ENCODE data around the gene TMEM163. TPM values are rescaled to one million over a fixed set of nuclear protein-coding genes. Genes with fewer than 3 reads are reported as not detected.

TMEM163 gene
- total and polyA plus RNA-seq, 2 donors (not counting 3 experiments of a cell fraction or from before 2014, with no cell fraction given), result 1.0 to 2.8 TPM

DNA sequence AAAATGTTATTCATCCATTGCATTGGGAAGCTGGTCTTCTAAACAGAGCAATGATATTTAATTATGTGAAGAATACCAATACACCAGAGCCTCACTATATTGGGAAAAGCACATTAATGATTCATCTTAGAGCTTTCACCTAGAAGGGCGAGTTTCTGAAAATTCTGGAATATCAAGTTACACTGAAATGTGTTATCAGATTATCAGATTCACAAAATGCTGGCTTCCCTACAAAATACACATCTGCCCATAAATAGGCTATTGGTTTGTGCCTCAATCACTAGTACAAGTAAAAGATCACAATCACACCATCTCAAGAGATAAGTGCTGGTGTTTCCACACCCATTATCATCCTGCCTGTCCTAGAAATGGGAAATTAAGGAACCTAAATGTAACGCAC lies 200.7 kb downstream of the TMEM163 start:
- BruUV-seq (replicated peaks), result no TSS peak
- no peaks in the 10 kb centered on the region for H3K9me3 ChIP-seq (replicated peaks; ENCODE audit: control insufficient read depth, insufficient read depth, low read length)
- dilution Hi-C loops (cut with MboI; ENCODE audit: extremely low pct_ligation_motif_present, low sequenced_read_pairs) (no loop called here), intact Hi-C loops (cut with micrococcal nuclease) (no loop called here)
- H3K36me3 ChIP-seq (ENCODE audit: control insufficient read depth in 2 of 2, extremely low read depth in 1 of 2, insufficient read depth in 2 of 2, low read length in 2 of 2), result no peaks in the 10 kb centered on the region
- H3K4me2 ChIP-seq (ENCODE audit: insufficient read depth, low read length), result no peak overlapping the region
- no peaks in the 10 kb centered on the region for H3K27me3 ChIP-seq (ENCODE audit: control insufficient read depth in 2 of 2, insufficient read depth in 2 of 2, low read length in 2 of 2)
- ChIA-PET CTCF (no interaction called here), POLR2A (no interaction called here)
- no peak overlapping the region for H3K9ac ChIP-seq (replicated peaks; ENCODE audit: extremely low read depth, insufficient read depth, low read length)
- TF ChIP-seq GATA2 (IDR thresholded peaks at IDR 0.05; ENCODE audit: insufficient read depth, insufficient read length, low read depth, low read length) (no peak), EZH2 (IDR thresholded peaks at IDR 0.05; ENCODE audit: borderline replicate concordance, low read depth, low read length, severe bottlenecking) (no peak), JUN (IDR thresholded peaks at IDR 0.05; ENCODE audit: borderline replicate concordance, insufficient read depth, insufficient read length, low read depth) (no peak), POLR2AphosphoS5 (IDR thresholded peaks at IDR 0.05; ENCODE audit: insufficient read depth, low read depth, low read length) (no peak), POLR2A (IDR thresholded peaks at IDR 0.05; ENCODE audit: low read depth, low read length) (no peak)
- TF ChIP-seq, protein P1, sequence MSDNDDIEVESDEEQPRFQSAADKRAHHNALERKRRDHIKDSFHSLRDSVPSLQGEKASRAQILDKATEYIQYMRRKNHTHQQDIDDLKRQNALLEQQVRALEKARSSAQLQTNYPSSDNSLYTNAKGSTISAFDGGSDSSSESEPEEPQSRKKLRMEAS (IDR thresholded peaks at IDR 0.05; ENCODE audit: insufficient read depth, insufficient read length), result no peak
- TF ChIP-seq, protein P2, sequence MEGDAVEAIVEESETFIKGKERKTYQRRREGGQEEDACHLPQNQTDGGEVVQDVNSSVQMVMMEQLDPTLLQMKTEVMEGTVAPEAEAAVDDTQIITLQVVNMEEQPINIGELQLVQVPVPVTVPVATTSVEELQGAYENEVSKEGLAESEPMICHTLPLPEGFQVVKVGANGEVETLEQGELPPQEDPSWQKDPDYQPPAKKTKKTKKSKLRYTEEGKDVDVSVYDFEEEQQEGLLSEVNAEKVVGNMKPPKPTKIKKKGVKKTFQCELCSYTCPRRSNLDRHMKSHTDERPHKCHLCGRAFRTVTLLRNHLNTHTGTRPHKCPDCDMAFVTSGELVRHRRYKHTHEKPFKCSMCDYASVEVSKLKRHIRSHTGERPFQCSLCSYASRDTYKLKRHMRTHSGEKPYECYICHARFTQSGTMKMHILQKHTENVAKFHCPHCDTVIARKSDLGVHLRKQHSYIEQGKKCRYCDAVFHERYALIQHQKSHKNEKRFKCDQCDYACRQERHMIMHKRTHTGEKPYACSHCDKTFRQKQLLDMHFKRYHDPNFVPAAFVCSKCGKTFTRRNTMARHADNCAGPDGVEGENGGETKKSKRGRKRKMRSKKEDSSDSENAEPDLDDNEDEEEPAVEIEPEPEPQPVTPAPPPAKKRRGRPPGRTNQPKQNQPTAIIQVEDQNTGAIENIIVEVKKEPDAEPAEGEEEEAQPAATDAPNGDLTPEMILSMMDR (IDR thresholded peaks at IDR 0.05; ENCODE audit: extremely low read depth in 1 of 2, insufficient read depth in 1 of 2, low read depth in 1 of 2, low read length in 2 of 2), result no peak
- H3K4me1 ChIP-seq (ENCODE audit: control insufficient read depth, extremely low read depth, insufficient read depth, low read length), result no peaks in the 10 kb centered on the region
- no peak overlapping the region for H3K4me3 ChIP-seq (replicated peaks in 1 of 3; ENCODE audit: insufficient read depth in 1 of 3, low read depth in 1 of 3, low read length in 3 of 3)
- H3K9me1 ChIP-seq (replicated peaks; ENCODE audit: control insufficient read depth, extremely low read depth, insufficient read depth, low read length), result no peaks in the 10 kb centered on the region
- DNase-seq (ENCODE audit: low read depth, low spot score) (no peak), FAIRE-seq (no peak)
- no peak overlapping the region for H2AFZ ChIP-seq (ENCODE audit: low read depth, low read length)
- H3K27ac ChIP-seq (ENCODE audit: insufficient read depth, low read depth, low read length), result no peak overlapping the region
- H3K79me2 ChIP-seq (ENCODE audit: control insufficient read depth, insufficient read depth, low read length), result no peaks in the 10 kb centered on the region
- no peaks in the 10 kb centered on the region for H4K20me1 ChIP-seq (replicated peaks; ENCODE audit: control insufficient read depth, extremely low read depth, insufficient read depth, low read length)
